ENCODE data around the gene CCNDBP1.

CCNDBP1 gene

DNA sequence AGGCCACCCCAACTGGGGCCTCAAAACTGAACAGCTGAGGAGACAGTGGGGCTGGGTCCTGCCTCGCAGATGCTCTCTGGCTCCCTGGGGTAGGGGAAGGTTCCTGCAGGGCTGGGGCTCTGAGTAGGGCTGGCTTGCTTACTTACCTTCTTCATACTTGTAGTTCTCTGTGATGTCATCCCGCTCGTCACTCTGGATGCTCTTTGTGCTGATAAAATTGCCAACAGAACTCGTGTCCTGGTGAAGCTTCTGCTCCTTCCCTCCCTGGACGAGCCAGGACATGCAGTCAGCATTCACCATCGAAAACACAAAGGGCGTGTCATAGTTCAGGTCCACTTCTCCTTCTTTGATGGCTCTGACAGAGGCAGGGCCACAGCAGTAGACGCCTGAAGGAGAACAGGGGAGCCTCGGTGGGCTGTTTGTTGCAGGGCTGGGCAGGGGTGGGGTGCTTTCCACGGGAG is 53.5 kb downstream of the CCNDBP1 start:
- TF ChIP-seq, protein P1, sequence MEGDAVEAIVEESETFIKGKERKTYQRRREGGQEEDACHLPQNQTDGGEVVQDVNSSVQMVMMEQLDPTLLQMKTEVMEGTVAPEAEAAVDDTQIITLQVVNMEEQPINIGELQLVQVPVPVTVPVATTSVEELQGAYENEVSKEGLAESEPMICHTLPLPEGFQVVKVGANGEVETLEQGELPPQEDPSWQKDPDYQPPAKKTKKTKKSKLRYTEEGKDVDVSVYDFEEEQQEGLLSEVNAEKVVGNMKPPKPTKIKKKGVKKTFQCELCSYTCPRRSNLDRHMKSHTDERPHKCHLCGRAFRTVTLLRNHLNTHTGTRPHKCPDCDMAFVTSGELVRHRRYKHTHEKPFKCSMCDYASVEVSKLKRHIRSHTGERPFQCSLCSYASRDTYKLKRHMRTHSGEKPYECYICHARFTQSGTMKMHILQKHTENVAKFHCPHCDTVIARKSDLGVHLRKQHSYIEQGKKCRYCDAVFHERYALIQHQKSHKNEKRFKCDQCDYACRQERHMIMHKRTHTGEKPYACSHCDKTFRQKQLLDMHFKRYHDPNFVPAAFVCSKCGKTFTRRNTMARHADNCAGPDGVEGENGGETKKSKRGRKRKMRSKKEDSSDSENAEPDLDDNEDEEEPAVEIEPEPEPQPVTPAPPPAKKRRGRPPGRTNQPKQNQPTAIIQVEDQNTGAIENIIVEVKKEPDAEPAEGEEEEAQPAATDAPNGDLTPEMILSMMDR (conservative IDR thresholded peaks at IDR 0.05; ENCODE audit: control insufficient read depth, insufficient read depth, low read depth, low read length), result no peak
- DNase-seq (ENCODE audit: low read depth), result no peak
- no peak overlapping the region for H3K4me3 ChIP-seq (ENCODE audit: control insufficient read depth, low read depth, low read length)

DNA sequence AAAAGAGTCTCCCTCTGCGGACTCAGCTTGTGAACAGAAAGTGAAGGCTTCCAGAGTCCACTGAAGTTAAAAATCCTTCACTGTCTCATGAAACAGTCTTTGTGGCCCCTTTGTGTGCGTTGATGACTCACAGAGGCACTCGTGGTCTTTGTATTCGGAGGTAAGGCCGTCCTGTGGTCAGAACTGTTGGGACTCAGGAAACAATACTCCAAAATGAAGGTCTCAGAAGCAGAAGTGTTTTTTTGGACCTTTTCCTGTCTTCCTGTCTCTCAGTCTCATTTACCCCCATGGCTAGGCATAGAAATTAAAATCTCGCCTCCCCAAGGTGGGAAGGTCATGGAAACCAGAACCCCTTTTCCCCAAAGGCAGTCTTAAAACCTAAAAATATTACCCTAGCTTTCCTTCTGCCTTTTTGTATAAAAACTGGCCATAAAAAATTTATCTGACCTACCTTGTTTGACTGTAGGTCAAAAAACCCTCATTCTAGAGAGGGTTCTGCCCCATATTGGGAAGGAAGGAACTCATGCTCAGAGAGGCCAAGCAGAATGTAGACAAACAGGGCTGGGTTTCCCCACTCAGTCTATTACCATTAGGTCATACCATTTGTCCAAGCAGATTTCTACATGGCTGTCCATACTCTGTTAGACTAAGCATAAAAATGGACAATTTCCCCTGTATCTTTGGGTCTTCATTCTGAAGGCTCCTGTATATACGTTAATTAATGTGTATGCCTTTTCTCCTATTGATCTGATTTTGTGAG is 54.7 kb downstream of the CCNDBP1 start:
- DNase-seq (ENCODE audit: low read depth), result no peak

DNA sequence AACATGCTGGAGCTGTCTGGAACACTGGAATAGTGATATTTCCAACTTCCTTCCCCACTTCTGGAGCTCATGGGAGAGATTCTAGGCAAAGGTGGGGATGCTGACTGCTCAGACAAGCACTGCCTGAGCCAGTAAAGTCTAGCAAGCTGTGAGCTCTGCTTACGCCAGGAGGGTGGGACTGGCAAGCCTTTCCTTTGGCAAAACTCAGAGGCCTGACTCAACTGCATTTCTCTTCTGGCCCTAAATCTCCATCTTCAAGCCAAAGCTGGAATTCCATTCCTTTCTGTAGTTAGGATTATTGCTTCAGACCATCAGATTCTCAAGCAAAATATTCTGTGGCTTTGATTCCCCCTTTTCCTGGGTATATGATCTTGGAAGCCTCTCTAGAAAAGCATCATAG is 55.9 kb downstream of the CCNDBP1 start:
- peak; percentile 68 for DNase-seq (ENCODE audit: low read depth)
- TF ChIP-seq, protein P1 (conservative IDR thresholded peaks at IDR 0.05; ENCODE audit: control insufficient read depth, insufficient read depth, low read depth, low read length), result no peak
- no peak overlapping the region for H3K4me3 ChIP-seq (ENCODE audit: control insufficient read depth, low read depth, low read length)

More for the DNA sequence above, 54.7 kb downstream of the CCNDBP1 start:
- TF ChIP-seq, protein P1 (conservative IDR thresholded peaks at IDR 0.05; ENCODE audit: control insufficient read depth, insufficient read depth, low read depth, low read length), result no peak
- no peak overlapping the region for H3K4me3 ChIP-seq (ENCODE audit: control insufficient read depth, low read depth, low read length)

DNA sequence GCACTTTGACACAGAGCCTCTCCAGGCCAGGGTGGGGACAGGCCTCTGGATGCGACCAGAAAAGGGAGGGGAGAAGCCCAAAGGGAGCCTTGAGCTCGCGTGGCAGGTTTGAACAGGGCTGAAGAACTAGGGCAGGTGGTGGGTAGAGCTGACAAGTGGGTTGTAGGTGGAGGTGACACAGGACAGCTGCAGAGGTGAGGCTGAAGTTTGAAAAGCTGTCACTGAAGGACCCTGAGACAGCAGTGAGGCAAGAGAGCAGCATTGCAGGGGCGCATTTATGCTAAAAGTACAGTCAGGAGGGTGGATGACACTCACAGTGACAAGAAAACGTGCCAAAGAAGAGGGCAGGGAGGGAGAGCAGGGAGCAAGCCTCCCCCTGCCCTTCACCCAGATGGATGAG is 57.4 kb downstream of the CCNDBP1 start:
- H3K4me3 ChIP-seq (ENCODE audit: control insufficient read depth, low read depth, low read length), result no peak overlapping the region
- no peak for DNase-seq (ENCODE audit: low read depth)
- TF ChIP-seq, protein P1 (conservative IDR thresholded peaks at IDR 0.05; ENCODE audit: control insufficient read depth, insufficient read depth, low read depth, low read length), result no peak

DNA sequence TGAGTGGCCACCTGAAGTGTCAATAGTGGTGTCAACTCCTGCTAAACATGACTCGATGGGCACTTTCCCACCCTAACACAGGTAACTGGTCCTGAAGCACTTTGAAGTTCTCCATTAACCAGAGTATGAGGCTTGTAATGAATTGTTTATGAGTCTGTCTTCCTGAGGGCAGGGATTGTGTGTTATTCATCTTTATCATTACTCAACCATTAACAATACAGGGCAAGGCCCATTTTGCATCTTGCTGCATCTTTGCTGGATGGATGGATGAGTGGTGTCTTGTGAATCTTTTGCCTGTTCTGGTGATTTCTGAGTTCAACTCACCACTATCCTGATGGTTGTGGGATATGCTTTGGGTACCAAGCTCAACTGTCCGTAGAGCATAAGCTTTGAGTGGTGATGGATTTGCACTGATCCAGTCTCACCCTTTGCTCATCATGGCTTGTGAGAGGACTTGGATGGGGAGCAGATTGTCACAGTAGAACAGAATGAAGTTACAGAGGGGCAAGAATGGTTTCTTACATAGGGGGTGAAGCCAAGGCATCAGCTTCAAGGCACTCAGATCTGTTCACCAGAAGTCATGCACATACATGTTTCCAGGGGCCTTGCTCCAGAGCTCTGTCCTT is 57.9 kb downstream of the CCNDBP1 start:
- no peak overlapping the region for H3K4me3 ChIP-seq (ENCODE audit: control insufficient read depth, low read depth, low read length)
- TF ChIP-seq, protein P1 (conservative IDR thresholded peaks at IDR 0.05; ENCODE audit: control insufficient read depth, insufficient read depth, low read depth, low read length), result no peak
- DNase-seq (ENCODE audit: low read depth), result no peak

DNA sequence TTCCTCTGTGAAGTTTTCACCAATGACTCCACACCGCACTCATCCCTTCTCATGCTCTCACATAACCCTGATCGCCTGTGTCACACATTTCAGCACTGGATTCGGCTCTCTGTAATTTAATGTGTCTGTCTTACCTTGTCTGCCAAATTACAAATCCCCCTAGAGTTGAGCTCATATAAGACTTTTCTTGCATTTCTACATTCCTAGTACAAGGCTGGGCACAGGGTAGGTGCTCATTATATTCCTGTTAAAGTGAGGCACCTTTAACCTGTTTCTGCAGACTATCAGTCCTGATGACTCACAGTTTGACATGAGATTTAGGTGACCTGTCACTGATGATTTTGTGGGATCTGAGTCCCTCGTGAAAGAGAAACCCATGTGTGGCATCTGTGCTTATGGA is 58.9 kb downstream of the CCNDBP1 start:
- TF ChIP-seq, protein P1 (conservative IDR thresholded peaks at IDR 0.05; ENCODE audit: control insufficient read depth, insufficient read depth, low read depth, low read length), result no peak
- H3K4me3 ChIP-seq (ENCODE audit: control insufficient read depth, low read depth, low read length), result no peak overlapping the region
- no peak for DNase-seq (ENCODE audit: low read depth)

Data from fibroblast of mammary gland (primary cell).